GM12878 (cell line): ENCODE measurements around the gene SOD2. TPM values are rescaled to one million over a fixed set of nuclear protein-coding genes. Genes with fewer than 3 reads are reported as not detected.

Experiments
- BACH1 ChIP-seq: fragments of 450-650 bp; IDR thresholded peaks from 2 replicates; pipeline ENCODE4 v1.6.1; 2017; ENCODE audit warnings: mild to moderate bottlenecking, borderline replicate concordance
- BHLHE40 ChIP-seq, 2 experiments: fragments of 450-650 bp in 1 of 2; IDR thresholded peaks; 2 replicates each; pipeline ENCODE4 v1.6.1; 2011 to 2017; ENCODE audit warnings: low read depth in 2 of 2, borderline replicate concordance in 1 of 2, improper control_type of control experiment in 1 of 2, low read length in 1 of 2, mild to moderate bottlenecking in 1 of 2
- IRF3 ChIP-seq: fragments of 450-650 bp; IDR thresholded peaks from 2 replicates; pipeline ENCODE4 v1.6.1; 2014; ENCODE audit warnings: mild to moderate bottlenecking
- LARP7 ChIP-seq: fragments of 450-650 bp; IDR thresholded peaks from 2 replicates; pipeline ENCODE4 v1.6.1; 2017; ENCODE audit warnings: mild to moderate bottlenecking
- MAX ChIP-seq: IDR thresholded peaks from 2 replicates; pipeline ENCODE4 v1.6.1; 2012; ENCODE audit warnings: low read depth, low read length, improper control_type of control experiment
- MTA2 ChIP-seq: fragments of 450-650 bp; IDR thresholded peaks from 2 replicates; pipeline ENCODE4 v1.6.1; 2016; ENCODE audit warnings: low read depth, mild to moderate bottlenecking, moderate library complexity
- PKNOX1 ChIP-seq: fragments of 450-650 bp; IDR thresholded peaks from 2 replicates; pipeline ENCODE4 v1.6.1; 2016; ENCODE audit warnings: mild to moderate bottlenecking
- ZNF217 ChIP-seq: fragments of 450-650 bp; IDR thresholded peaks from 2 replicates; pipeline ENCODE4 v1.6.1; 2017; ENCODE audit warnings: antibody characterized with exemption, mild to moderate bottlenecking
- polyA plus RNA-seq, 11 experiments: library from polyadenylated mRNA; depleted of rRNA in 4 of 11; unstranded in 6 of 11; stranded (reverse) in 5 of 11; fragments of >200 nt; fragmentation: Nextera tagmentation in 4 of 11; fragmentation: Illumina TruSeq in 1 of 11; extraction: Ambion mirVana in 4 of 11; extraction: Trizol in 1 of 11; gene quantifications; 1 replicate in 1 of 11; 2 replicates in 10 of 11; pipeline versions ENCODE4 v1.2.1 to v1.2.3, GENCODE V29; 2011 to 2016; ENCODE audit warnings: inconsistent platforms in 2 of 11, missing spikeins in 2 of 11, low read depth in 1 of 11
- total RNA-seq, 4 experiments: library from RNA; depleted of rRNA in 3 of 4; stranded (reverse); fragments of >200 nt in 3 of 4; fragmentation: Illumina TruSeq in 1 of 4; extraction: Trizol in 1 of 4; gene quantifications; 2 replicates each; pipeline versions ENCODE4 v1.2.1 to v1.2.3, GENCODE V29; 2013 to 2021

SOD2 gene
- total and polyA plus RNA-seq, 10 of the 15 experiments (the other 5 are each of a cell fraction or from before 2014, with no cell fraction given): 12.1 to 55.8 (median 39.1) TPM

GRCh38 chr6:159727717-159728445, 34.8 kb upstream of the SOD2 start (continued):
- TF ChIP-seq MTA2 (no peak), BHLHE40 (IDR thresholded peaks at IDR 0.05; ENCODE audit: borderline replicate concordance in 1 of 2, low read depth in 2 of 2, low read length in 1 of 2) (peak in 1 of 2 experiments; percentile 63; a peak in 2 of 4 replicates), BACH1 (0 out of 2 replicates have a peak, but pooled peaks have one; percentile 1), LARP7 (peak; percentile 98), IRF3 (no peak), MAX (peak; percentile 45; the same call in 1 of the 2 replicates), ZNF217 (peak; percentile 24; the same call in 1 of the 2 replicates), PKNOX1 (0 out of 2 replicates have a peak, but pooled peaks have one; percentile 17)
